HFFc6 (cell line): Measurements from ENCODE around the gene MPEG1. TPM values are rescaled to one million over a fixed set of nuclear protein-coding genes. Genes with fewer than 3 reads are reported as not detected.

Experiments used
- DNase-seq: peaks from one replicate; pipeline ENCODE4 v3.0.0-alpha.2; 2018
- H3K27ac Mint-ChIP-seq: 2 replicates; pipeline ENCODE4 v1.8.0; 2020; ENCODE audit warnings: mild to moderate bottlenecking, mixed read lengths
- H3K27me3 Mint-ChIP-seq: 2 replicates; pipeline ENCODE4 v1.8.0; 2021; ENCODE audit warnings: mild to moderate bottlenecking, moderate library complexity, mixed read lengths; ENCODE audit not compliant: insufficient read depth
- H3K36me3 Mint-ChIP-seq: 2 replicates; pipeline ENCODE4 v1.8.0; 2021; ENCODE audit warnings: low read depth, mixed read lengths
- H3K4me1 Mint-ChIP-seq: 2 replicates; pipeline ENCODE4 v1.8.0; 2020; ENCODE audit warnings: low read depth, mixed read lengths
- H3K4me3 Mint-ChIP-seq: 2 replicates; pipeline ENCODE4 v1.8.0; 2020; ENCODE audit warnings: mild to moderate bottlenecking, moderate library complexity, mixed read lengths
- H3K9me3 Mint-ChIP-seq: 2 replicates; pipeline ENCODE4 v1.8.0; 2020; ENCODE audit warnings: mild to moderate bottlenecking, mixed read lengths
- total RNA-seq, 6 experiments: library from RNA; stranded (reverse); fragmentation: NEBNext Ultra II Directional; extraction: Animal tissue kit (Norgen Biotek cat#: 25700); gene quantifications; 2 replicates in 1 of 6; 3 replicates in 5 of 6; pipeline ENCODE4 v1.2.3, GENCODE V29; 2021
- TF ChIP-seq, protein P1 (sequence below): fragments of 200-600 bp; sonication (generic); IDR thresholded peaks from 2 replicates; pipeline ENCODE4 v1.5.0; 2021; ENCODE audit warnings: antibody characterized with exemption, mild to moderate bottlenecking

Gene MPEG1
- total RNA-seq, 6 experiments from 2014 or later: not detected

GRCh38 chr11:59212222-59212621, 505 bp downstream of the MPEG1 start:
- H3K4me3 Mint-ChIP-seq: no peak overlapping the region
- H3K4me1 Mint-ChIP-seq: peaks cover 25% of the 10 kb centered on the region
- peaks cover 33% of the 10 kb centered on the region for H3K27me3 Mint-ChIP-seq
- DNase-seq: no peak
- H3K9me3 Mint-ChIP-seq: no peaks in the 10 kb centered on the region
- TF ChIP-seq, protein P1, sequence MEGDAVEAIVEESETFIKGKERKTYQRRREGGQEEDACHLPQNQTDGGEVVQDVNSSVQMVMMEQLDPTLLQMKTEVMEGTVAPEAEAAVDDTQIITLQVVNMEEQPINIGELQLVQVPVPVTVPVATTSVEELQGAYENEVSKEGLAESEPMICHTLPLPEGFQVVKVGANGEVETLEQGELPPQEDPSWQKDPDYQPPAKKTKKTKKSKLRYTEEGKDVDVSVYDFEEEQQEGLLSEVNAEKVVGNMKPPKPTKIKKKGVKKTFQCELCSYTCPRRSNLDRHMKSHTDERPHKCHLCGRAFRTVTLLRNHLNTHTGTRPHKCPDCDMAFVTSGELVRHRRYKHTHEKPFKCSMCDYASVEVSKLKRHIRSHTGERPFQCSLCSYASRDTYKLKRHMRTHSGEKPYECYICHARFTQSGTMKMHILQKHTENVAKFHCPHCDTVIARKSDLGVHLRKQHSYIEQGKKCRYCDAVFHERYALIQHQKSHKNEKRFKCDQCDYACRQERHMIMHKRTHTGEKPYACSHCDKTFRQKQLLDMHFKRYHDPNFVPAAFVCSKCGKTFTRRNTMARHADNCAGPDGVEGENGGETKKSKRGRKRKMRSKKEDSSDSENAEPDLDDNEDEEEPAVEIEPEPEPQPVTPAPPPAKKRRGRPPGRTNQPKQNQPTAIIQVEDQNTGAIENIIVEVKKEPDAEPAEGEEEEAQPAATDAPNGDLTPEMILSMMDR: no peak
- H3K27ac Mint-ChIP-seq: no peak overlapping the region
- H3K36me3 Mint-ChIP-seq: no peaks in the 10 kb centered on the region

GRCh38 chr11:59208956-59209355, 3.8 kb downstream of the MPEG1 start:
- no peak overlapping the region for H3K27ac Mint-ChIP-seq

DNA sequence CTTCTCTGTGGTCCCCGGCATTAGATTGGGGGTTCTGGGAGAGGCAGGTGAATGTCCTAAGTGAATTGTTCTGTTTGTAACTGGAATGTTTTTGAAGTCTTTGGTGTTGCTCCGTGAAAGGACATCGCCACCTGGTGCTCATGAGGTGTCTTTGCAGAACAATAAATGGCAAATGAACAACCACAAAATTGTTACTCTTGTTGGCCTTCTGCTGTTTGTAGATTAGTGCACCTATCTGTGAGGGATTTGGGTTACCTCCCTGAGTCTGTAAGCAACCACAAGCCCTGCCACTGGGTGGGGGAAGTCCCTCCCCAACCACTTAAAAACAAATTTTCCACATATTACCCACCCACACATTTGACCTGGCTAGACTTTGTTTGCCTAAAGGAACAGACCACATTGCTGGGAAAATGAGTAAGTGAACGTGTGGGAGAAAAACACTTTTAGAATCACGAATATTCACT, 4.7 kb downstream of the MPEG1 start:
- H3K27me3 Mint-ChIP-seq: peaks cover 32% of the 10 kb centered on the region
- peaks cover 41% of the 10 kb centered on the region for H3K4me1 Mint-ChIP-seq
- H3K4me3 Mint-ChIP-seq: no peak overlapping the region
- TF ChIP-seq, protein P1: peak; percentile 86
- DNase-seq: peak; percentile 40
- H3K9me3 Mint-ChIP-seq: no peaks in the 10 kb centered on the region
- no peaks in the 10 kb centered on the region for H3K36me3 Mint-ChIP-seq
- no peak overlapping the region for H3K27ac Mint-ChIP-seq

More at GRCh38 chr11:59208956-59209355, 3.8 kb downstream of the MPEG1 start:
- H3K9me3 Mint-ChIP-seq: no peaks in the 10 kb centered on the region
- DNase-seq: no peak
- peaks cover 33% of the 10 kb centered on the region for H3K4me1 Mint-ChIP-seq
- TF ChIP-seq, protein P1: no peak
- no peaks in the 10 kb centered on the region for H3K36me3 Mint-ChIP-seq
- no peak overlapping the region for H3K4me3 Mint-ChIP-seq
- H3K27me3 Mint-ChIP-seq: peaks cover 36% of the 10 kb centered on the region

GRCh38 chr11:59206635-59207034, 6.1 kb downstream of the MPEG1 start:
- TF ChIP-seq, protein P1: peak; percentile 81
- Mint-ChIP-seq H3K27me3 (peaks cover 20% of the 10 kb centered on the region), H3K9me3 (no peaks in the 10 kb centered on the region), H3K4me3 (no peak overlapping the region), H3K4me1 (peaks cover 41% of the 10 kb centered on the region), H3K36me3 (no peaks in the 10 kb centered on the region), H3K27ac (no peak overlapping the region)
- DNase-seq: peak; percentile 37

GRCh38 chr11:59205648-59206047, 7.1 kb downstream of the MPEG1 start:
- no peak overlapping the region for H3K27ac Mint-ChIP-seq
- H3K4me3 Mint-ChIP-seq: no peak overlapping the region
- no peak for DNase-seq
- H3K27me3 Mint-ChIP-seq: peaks cover 11% of the 10 kb centered on the region
- no peaks in the 10 kb centered on the region for H3K9me3 Mint-ChIP-seq
- peaks cover 47% of the 10 kb centered on the region for H3K4me1 Mint-ChIP-seq
- TF ChIP-seq, protein P1: no peak
- no peaks in the 10 kb centered on the region for H3K36me3 Mint-ChIP-seq

DNA sequence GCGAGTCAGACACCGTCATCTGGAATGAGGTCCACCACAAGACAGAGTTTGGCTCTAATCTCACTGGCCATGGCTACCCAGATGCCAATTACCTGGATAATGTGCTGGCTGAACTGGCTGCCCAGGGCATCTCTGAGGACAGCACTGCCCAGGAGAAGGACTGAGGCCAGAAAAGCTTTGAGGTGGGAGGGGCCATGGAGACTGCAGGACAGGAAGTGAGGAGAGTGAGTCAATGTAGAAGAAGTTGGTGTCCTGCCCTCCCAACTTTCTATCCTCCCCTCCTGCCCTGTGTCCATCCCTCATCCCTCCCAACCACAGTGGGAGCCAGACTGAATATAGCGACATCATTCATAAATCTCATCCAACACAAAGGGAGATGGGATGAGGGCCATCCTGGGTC, 8.0 kb downstream of the MPEG1 start:
- DNase-seq: peak; percentile 13
- Mint-ChIP-seq H3K9me3 (no peaks in the 10 kb centered on the region), H3K27ac (no peak overlapping the region), H3K27me3 (peaks cover 5% of the 10 kb centered on the region), H3K4me3 (no peak overlapping the region), H3K36me3 (no peaks in the 10 kb centered on the region), H3K4me1 (peaks cover 56% of the 10 kb centered on the region)
- TF ChIP-seq, protein P1: no peak
